GM12878 (cell line): ENCODE results near the gene NRDE2. TPM values are rescaled to one million over a fixed set of nuclear protein-coding genes. Genes with fewer than 3 reads are reported as not detected.

ENCODE experiments used
- ATAC-seq: fragments of 200-7000 bp; cut with Tn5 transposase; 3 replicates; pipeline ENCODE4 v1.9.1; 2020; ENCODE audit warnings: mild to moderate bottlenecking, moderate library complexity
- BruUV-seq: library from RNA; stranded (reverse); fragments of 400-500 nt; replicated peaks from 2 replicates; lab custom pipeline; 2021; lab: Mats Ljungman, UMichigan
- CTCF ChIA-PET: fragments of 300-600 bp; sonication (Branson Sonifier 250); formaldehyde crosslinking; extraction: SDS; loops from one replicate; lab custom pipeline; 2021; ENCODE audit warnings: inconsistent platforms; lab: Yijun Ruan, JAX
- POLR2A ChIA-PET: fragments of 350-600 bp; formaldehyde crosslinking; extraction: SDS; loops from one replicate; lab custom pipeline; 2021; ENCODE audit warnings: inconsistent platforms; lab: Charles Lee
- RAD21 ChIA-PET: fragments of 300-600 bp; sonication (Branson Sonifier 250); formaldehyde crosslinking; loops from one replicate; lab custom pipeline; 2023; ENCODE audit warnings: antibody characterized with exemption; ENCODE audit not compliant: unreplicated experiment; lab: Charles Lee
- SMC1A ChIA-PET: fragments of 300-600 bp; sonication (Branson Sonifier 250); formaldehyde crosslinking; loops from one replicate; lab custom pipeline; 2023; ENCODE audit not compliant: unreplicated experiment, uncharacterized antibody; lab: Charles Lee
- DNase-seq: peaks from one replicate; pipeline ENCODE4 v3.0.0-alpha.2; 2011; ENCODE audit warnings: low read depth, low spot score
- FAIRE-seq: peaks from 3 replicates; lab custom pipeline; 2011; peaks lifted over from hg19 to GRCh38; lab: Jason Lieb, UNC
- H2AFZ ChIP-seq: 2 replicates; pipeline ENCODE4 v1.6.0; 2011; ENCODE audit warnings: low read depth, low read length, control low read depth; ENCODE audit not compliant: control insufficient read depth
- H3K27ac ChIP-seq: 2 replicates; pipeline ENCODE4 v1.5.1; 2011; ENCODE audit warnings: control low read depth; ENCODE audit not compliant: control insufficient read depth, insufficient read depth
- H3K27me3 ChIP-seq, 2 experiments: replicated peaks in 1 of 2; 2 replicates each; pipeline versions ENCODE4 v1.6.0 to v1.6.1; 2011; ENCODE audit warnings: low read length in 1 of 2; ENCODE audit not compliant: control insufficient read depth in 2 of 2, insufficient read depth in 2 of 2
- H3K36me3 ChIP-seq, 2 experiments: 2 replicates each; pipeline ENCODE4 v1.5.1; 2011; ENCODE audit warnings: low read length in 1 of 2; ENCODE audit not compliant: control insufficient read depth in 2 of 2, insufficient read depth in 2 of 2
- H3K4me1 ChIP-seq: 2 replicates; pipeline ENCODE4 v1.6.1; 2011; ENCODE audit warnings: mild to moderate bottlenecking, low read length, moderate library complexity, mixed read lengths; ENCODE audit not compliant: control insufficient read depth, insufficient read depth
- H3K4me2 ChIP-seq: 2 replicates; pipeline ENCODE4 v1.6.0; 2011; ENCODE audit warnings: control low read depth; ENCODE audit not compliant: control insufficient read depth, insufficient read depth
- H3K4me3 ChIP-seq: fragments of 200-600 bp; sonication (generic); 2 replicates; pipeline ENCODE4 v1.5.1; 2016
- H3K79me2 ChIP-seq: 2 replicates; pipeline ENCODE4 v1.6.0; 2011; ENCODE audit warnings: low read length; ENCODE audit not compliant: control insufficient read depth, insufficient read depth
- H3K9ac ChIP-seq: 2 replicates; pipeline ENCODE4 v1.8.0; 2011; ENCODE audit warnings: low read length, control low read depth, mixed read lengths; ENCODE audit not compliant: control insufficient read depth, insufficient read depth
- H3K9me3 ChIP-seq: replicated peaks from 3 replicates; pipeline ENCODE4 v1.5.1; 2011; ENCODE audit warnings: mild to moderate bottlenecking, low read length; ENCODE audit not compliant: control insufficient read depth, insufficient read depth
- H4K20me1 ChIP-seq: 2 replicates; pipeline ENCODE4 v1.6.0; 2011; ENCODE audit not compliant: control insufficient read depth, insufficient read depth
- BHLHE40 ChIP-seq, 2 experiments: fragments of 450-650 bp in 1 of 2; IDR thresholded peaks; 2 replicates each; pipeline ENCODE4 v1.6.1; 2011 to 2017; ENCODE audit warnings: low read depth in 2 of 2, borderline replicate concordance in 1 of 2, improper control_type of control experiment in 1 of 2, low read length in 1 of 2, mild to moderate bottlenecking in 1 of 2
- E2F4 ChIP-seq: IDR thresholded peaks from 2 replicates; pipeline ENCODE4 v1.6.1; 2012; ENCODE audit warnings: low read depth, low read length, improper control_type of control experiment
- EGR1 ChIP-seq, 2 experiments: IDR thresholded peaks; 1 replicate in 1 of 2; 2 replicates in 1 of 2; pipeline ENCODE4 v1.6.1; 2011 to 2012; ENCODE audit warnings: low read depth in 2 of 2, low read length in 2 of 2, borderline replicate concordance in 1 of 2, mild to moderate bottlenecking in 1 of 2, moderate library complexity in 1 of 2
- HDGF ChIP-seq: fragments of 450-650 bp; IDR thresholded peaks from 2 replicates; pipeline ENCODE4 v1.6.1; 2016; ENCODE audit warnings: antibody characterized with exemption
- IKZF2 ChIP-seq, 2 experiments: fragments of 450-650 bp; IDR thresholded peaks; 2 replicates each; pipeline ENCODE4 v1.6.1; 2017; ENCODE audit warnings: mild to moderate bottlenecking in 2 of 2, moderate library complexity in 2 of 2
- IRF4 ChIP-seq: IDR thresholded peaks from 2 replicates; pipeline ENCODE4 v1.6.1; 2011; ENCODE audit warnings: low read depth, low read length
- IRF5 ChIP-seq: fragments of 450-650 bp; IDR thresholded peaks from 2 replicates; pipeline ENCODE4 v1.6.1; 2017; ENCODE audit warnings: borderline replicate concordance
- KAT2A ChIP-seq: conservative IDR thresholded peaks from 2 replicates; pipeline ENCODE4 v1.6.1; 2011; ENCODE audit warnings: low read depth, low read length; ENCODE audit not compliant: control insufficient read depth
- MYB ChIP-seq: fragments of 150-350 bp; IDR thresholded peaks from 2 replicates; pipeline ENCODE4 v1.6.1; 2014; ENCODE audit warnings: mild to moderate bottlenecking, low read depth, low read length, borderline replicate concordance
- NR2C1 ChIP-seq: fragments of 450-650 bp; IDR thresholded peaks from 2 replicates; pipeline ENCODE4 v1.6.1; 2017; ENCODE audit warnings: antibody characterized with exemption, mild to moderate bottlenecking, moderate library complexity
- NR2C2 ChIP-seq: IDR thresholded peaks from 2 replicates; pipeline ENCODE4 v1.6.1; 2011; ENCODE audit warnings: borderline replicate concordance, low read depth; ENCODE audit not compliant: control insufficient read depth, insufficient read length
- POLR2AphosphoS5 ChIP-seq: IDR thresholded peaks from 2 replicates; pipeline ENCODE4 v1.6.1; 2011; ENCODE audit warnings: mild to moderate bottlenecking, low read length, inconsistent platforms
- TARDBP ChIP-seq: IDR thresholded peaks from 2 replicates; pipeline ENCODE4 v1.6.1; 2016; ENCODE audit warnings: borderline replicate concordance
- TCF12 ChIP-seq: IDR thresholded peaks from 2 replicates; pipeline ENCODE4 v1.6.1; 2011; ENCODE audit warnings: low read depth, mild to moderate bottlenecking, low read length
- ZNF384 ChIP-seq: IDR thresholded peaks from 2 replicates; pipeline ENCODE4 v1.6.1; 2012; ENCODE audit warnings: low read depth, mild to moderate bottlenecking, low read length, improper control_type of control experiment, borderline replicate concordance
- WGBS: methylation state at CpG from one replicate; pipeline ENCODE4 v1.1.6; 2016; ENCODE audit warnings: low lambda C conversion rate; ENCODE audit not compliant: insufficient replicate concordance, insufficient coverage; ENCODE audit errors: missing lambda C conversion rate; 5-methylcytosine and 5-hydroxymethylcytosine counted together
- in situ Hi-C: fragments of 300-500 bp; cut with MboI; formaldehyde crosslinking; loops from 9 replicates; pipeline ENCODE4 v1.14.3; 2018; ENCODE audit warnings: mixed read lengths
- intact Hi-C: fragments of 100-400 bp; cut with micrococcal nuclease; formaldehyde crosslinking; loops from one replicate; pipeline ENCODE4 v1.14.2; 2022; ENCODE audit not compliant: unreplicated experiment
- polyA plus RNA-seq, 11 experiments: library from polyadenylated mRNA; depleted of rRNA in 4 of 11; unstranded in 6 of 11; stranded (reverse) in 5 of 11; fragments of >200 nt; fragmentation: Nextera tagmentation in 4 of 11; fragmentation: Illumina TruSeq in 1 of 11; extraction: Ambion mirVana in 4 of 11; extraction: Trizol in 1 of 11; gene quantifications; 1 replicate in 1 of 11; 2 replicates in 10 of 11; pipeline versions ENCODE4 v1.2.1 to v1.2.3, GENCODE V29; 2011 to 2016; ENCODE audit warnings: inconsistent platforms in 2 of 11, missing spikeins in 2 of 11, low read depth in 1 of 11
- total RNA-seq, 4 experiments: library from RNA; depleted of rRNA in 3 of 4; stranded (reverse); fragments of >200 nt in 3 of 4; fragmentation: Illumina TruSeq in 1 of 4; extraction: Trizol in 1 of 4; gene quantifications; 2 replicates each; pipeline versions ENCODE4 v1.2.1 to v1.2.3, GENCODE V29; 2013 to 2021

NRDE2 gene
- total and polyA plus RNA-seq, 10 of the 15 experiments (the other 5 are each of a cell fraction or from before 2014, with no cell fraction given), result 8.3 to 21.0 (median 13.8) TPM

GRCh38 chr14:90301122-90301521, 30.6 kb downstream of the NRDE2 start:
- Histone ChIP-seq H4K20me1 (no peaks in the 10 kb centered on the region), H3K4me2 (no peak overlapping the region), H3K9ac (no peak overlapping the region), H3K36me3 (peaks cover 3 to 15% of the 10 kb centered on the region in 2 experiments), H3K9me3 (no peaks in the 10 kb centered on the region), H3K4me1 (no peaks in the 10 kb centered on the region), H3K4me3 (no peak overlapping the region), H3K27ac (no peak overlapping the region), H3K27me3 (no peaks in the 10 kb centered on the region), H2AFZ (no peak overlapping the region), H3K79me2 (no peaks in the 10 kb centered on the region)
- WGBS, result 64% methylated on average over 6 of the region's 6 CpGs
- ChIA-PET POLR2A (interaction anchor here (0.6 kb wide), 1 partner anchor 81 kb away, joined by 3 read pairs; no protein-coding TSS in a partner anchor), RAD21 (interaction anchor here (0.8 to 1.1 kb wide), 2 partner anchors 396 to 430 kb away, joined by 3 to 6 read pairs; no protein-coding TSS in a partner anchor), SMC1A (interaction anchor here (0.7 to 1.9 kb wide), 4 partner anchors 12 to 457 kb away, joined by 3 to 5 read pairs (median 4); no protein-coding TSS in a partner anchor), CTCF (interaction anchor here (0.6 to 1.9 kb wide), 9 partner anchors 12 to 873 kb away, joined by 3 to 21 read pairs (median 4); no protein-coding TSS in a partner anchor)
- no TSS peak for BruUV-seq
- in situ Hi-C loops (loop anchor here (5.0 to 10.0 kb wide), 2 partner anchors 394 to 456 kb away; no protein-coding TSS in a partner anchor), intact Hi-C loops (loop anchor here (5.0 to 10.0 kb wide), 2 partner anchors 396 to 454 kb away; no protein-coding TSS in a partner anchor)
- TF ChIP-seq NR2C2 (no peak), HDGF (no peak), ZNF384 (no peak), IRF5 (no peak), KAT2A (no peak), TCF12 (no peak), MYB (no peak), NR2C1 (no peak), TARDBP (no peak), BHLHE40 (IDR thresholded peaks at IDR 0.05; ENCODE audit: borderline replicate concordance in 1 of 2, low read depth in 2 of 2, low read length in 1 of 2) (no peak), IKZF2 (IDR thresholded peaks at IDR 0.05) (no peak), E2F4 (no peak), EGR1 (IDR thresholded peaks at IDR 0.05; ENCODE audit: borderline replicate concordance in 1 of 2, low read depth in 2 of 2, low read length in 2 of 2) (no peak), IRF4 (no peak), POLR2AphosphoS5 (no peak)
- FAIRE-seq, result no peak
- no peak for ATAC-seq
- DNase-seq, result no peak
